ENCODE data around the gene DCBLD2.

- TF ChIP-seq CTCF (IDR thresholded peaks at IDR 0.05; ENCODE audit: low read depth, low read length) (no peak), EZH2phosphoT487 (IDR thresholded peaks at IDR 0.05; ENCODE audit: low read depth) (no peak)
Observed at GRCh38 chr3:98877132-98877531, 24.4 kb downstream of the DCBLD2 start.

Measured in OCI-LY3 (cell line).